HepG2 (cell line): Measurements from ENCODE around the gene STK25. TPM values are rescaled to one million over a fixed set of nuclear protein-coding genes. Genes with fewer than 3 reads are reported as not detected.

Source experiments
- ATAC-seq: fragments of 200-7000 bp; cut with Tn5 transposase; 3 replicates; pipeline ENCODE4 v1.9.1; 2020; ENCODE audit warnings: mild to moderate bottlenecking, moderate library complexity
- BruUV-seq: library from RNA; stranded (reverse); fragments of 400-500 nt; replicated peaks from 2 replicates; lab custom pipeline; 2021; lab: Mats Ljungman, UMichigan
- CTCF ChIA-PET: fragments of 300-600 bp; formaldehyde crosslinking; extraction: SDS; loops from one replicate; lab custom pipeline; 2021; ENCODE audit warnings: low total read pairs, inconsistent platforms, low intra/inter-chr PET ratio; lab: Yijun Ruan, JAX
- POLR2A ChIA-PET: fragments of 350-600 bp; sonication (Branson Sonifier 250); formaldehyde crosslinking; loops from one replicate; lab custom pipeline; 2020; ENCODE audit warnings: antibody characterized with exemption, inconsistent platforms; lab: Yijun Ruan, JAX
- DNase-seq: peaks from one replicate; pipeline ENCODE4 v3.0.0-alpha.2; 2015; ENCODE audit warnings: low spot score
- FAIRE-seq: peaks from 3 replicates; lab custom pipeline; 2011; peaks lifted over from hg19 to GRCh38; lab: Jason Lieb, UNC
- H2AFZ ChIP-seq: one replicate; pipeline ENCODE4 v1.6.1; 2011; ENCODE audit warnings: low read length, inconsistent platforms
- H3K27ac ChIP-seq: fragments of 300-600 bp; 3 replicates; pipeline ENCODE4 v1.8.0; 2011; ENCODE audit warnings: mixed run types, mild to moderate bottlenecking, mixed read lengths, low read length, inconsistent platforms; ENCODE audit not compliant: insufficient read depth; ENCODE audit errors: extremely low read length
- H3K27me3 ChIP-seq, 2 experiments: fragments of 200-600 bp in 1 of 2; 2 replicates in 1 of 2; 3 replicates in 1 of 2; pipeline versions ENCODE4 v1.6.0 to v1.8.0; 2011; ENCODE audit warnings: low read length in 2 of 2, mild to moderate bottlenecking in 2 of 2, moderate library complexity in 2 of 2, inconsistent platforms in 1 of 2; ENCODE audit not compliant: insufficient read depth in 2 of 2, control insufficient read depth in 1 of 2
- H3K36me3 ChIP-seq, 2 experiments: fragments of 200-600 bp in 1 of 2; replicated peaks in 1 of 2; 2 replicates in 1 of 2; 3 replicates in 1 of 2; pipeline versions ENCODE4 v1.5.1 to v1.8.0; 2011; ENCODE audit warnings: low read length in 2 of 2, inconsistent platforms in 1 of 2; ENCODE audit not compliant: insufficient read depth in 2 of 2, control insufficient read depth in 1 of 2
- H3K4me1 ChIP-seq: 2 replicates; pipeline ENCODE4 v1.5.1; 2012; ENCODE audit warnings: low read length, inconsistent platforms; ENCODE audit not compliant: insufficient read depth
- H3K4me2 ChIP-seq: 2 replicates; pipeline ENCODE4 v1.6.0; 2011; ENCODE audit warnings: low read depth, low read length, inconsistent platforms
- H3K4me3 ChIP-seq, 3 experiments: fragments of 200-600 bp in 1 of 3; sonication (generic), shearing (Covaris generic) in 1 of 3; replicated peaks in 1 of 3; 2 replicates each; pipeline ENCODE4 v1.5.1; 2011 to 2016; ENCODE audit warnings: low read length in 3 of 3, inconsistent platforms in 2 of 3, low read depth in 2 of 3, mild to moderate bottlenecking in 2 of 3, control low read depth in 1 of 3, mixed read lengths in 1 of 3; ENCODE audit not compliant: insufficient read depth in 1 of 3
- H3K79me2 ChIP-seq: one replicate; pipeline ENCODE4 v1.6.1; 2011; ENCODE audit warnings: low read length, inconsistent platforms; ENCODE audit not compliant: insufficient read depth
- H3K9ac ChIP-seq: 2 replicates; pipeline ENCODE4 v1.6.0; 2011; ENCODE audit warnings: mild to moderate bottlenecking, low read depth, low read length, inconsistent platforms; ENCODE audit not compliant: insufficient read depth
- H3K9me3 ChIP-seq: 2 replicates; pipeline ENCODE4 v1.5.1; 2012; ENCODE audit warnings: mild to moderate bottlenecking, low read length
- H4K20me1 ChIP-seq: 2 replicates; pipeline ENCODE4 v1.6.0; 2011; ENCODE audit warnings: inconsistent platforms, mild to moderate bottlenecking, low read length, moderate library complexity; ENCODE audit not compliant: insufficient read depth
- ARNT ChIP-seq: fragments of 450-650 bp; IDR thresholded peaks from 2 replicates; pipeline ENCODE4 v1.6.1; 2017
- BHLHE40 ChIP-seq: IDR thresholded peaks from 2 replicates; pipeline ENCODE4 v1.6.1; 2011; ENCODE audit warnings: low read length, improper control_type of control experiment
- BORCS8-MEF2B ChIP-seq: sonication (generic); formaldehyde crosslinking; IDR thresholded peaks from 2 replicates; pipeline ENCODE4 v1.8.0; 2022; ENCODE audit warnings: mild to moderate bottlenecking, missing genetic modification reagents
- CERS6 ChIP-seq: sonication (generic); formaldehyde crosslinking; IDR thresholded peaks from 2 replicates; pipeline ENCODE4 v1.5.0; 2020; ENCODE audit warnings: missing genetic modification reagents
- EEA1 ChIP-seq: sonication (generic); formaldehyde crosslinking; IDR thresholded peaks from 2 replicates; pipeline ENCODE4 v1.5.1; 2020; ENCODE audit warnings: mild to moderate bottlenecking, missing genetic modification reagents, borderline replicate concordance
- GLI4 ChIP-seq: sonication (generic); formaldehyde crosslinking; IDR thresholded peaks from 2 replicates; pipeline ENCODE4 v1.5.1; 2020; ENCODE audit warnings: missing genetic modification reagents, mild to moderate bottlenecking, moderate library complexity, borderline replicate concordance
- GPN1 ChIP-seq: sonication (generic); formaldehyde crosslinking; IDR thresholded peaks from 2 replicates; pipeline ENCODE4 v1.5.1; 2020; ENCODE audit warnings: missing genetic modification reagents, borderline replicate concordance
- HNF4A ChIP-seq: sonication (generic); formaldehyde crosslinking; IDR thresholded peaks from 2 replicates; pipeline ENCODE4 v1.4.0; 2020; ENCODE audit warnings: missing genetic modification reagents
- LCORL ChIP-seq, 2 experiments: fragments of 450-650 bp in 1 of 2; sonication (generic) in 1 of 2; formaldehyde crosslinking in 1 of 2; IDR thresholded peaks; 2 replicates each; pipeline versions ENCODE4 v1.5.0 to v1.6.1; 2017 to 2020; ENCODE audit warnings: antibody characterized with exemption in 1 of 2, missing genetic modification reagents in 1 of 2
- NFYC ChIP-seq: IDR thresholded peaks from 2 replicates; pipeline ENCODE4 v1.6.1; 2016; ENCODE audit warnings: missing genetic modification reagents, missing compliant biosample characterization
- PPARG ChIP-seq: conservative IDR thresholded peaks from 2 replicates; pipeline ENCODE4 v1.6.1; 2016; ENCODE audit warnings: missing biosample characterization, missing genetic modification reagents
- SP140L ChIP-seq: sonication (generic); formaldehyde crosslinking; IDR thresholded peaks from 2 replicates; pipeline ENCODE4 v1.4.0; 2020; ENCODE audit warnings: missing genetic modification reagents, borderline replicate concordance
- SYNCRIP ChIP-seq: fragments of 200-400 bp; formaldehyde crosslinking; IDR thresholded peaks from 2 replicates; pipeline ENCODE4 v1.6.1; 2018; ENCODE audit warnings: mild to moderate bottlenecking, low read depth, low read length; ENCODE audit not compliant: insufficient read depth
- U2AF2 ChIP-seq: fragments of 200-400 bp; formaldehyde crosslinking; IDR thresholded peaks from 2 replicates; pipeline ENCODE4 v1.6.1; 2017; ENCODE audit warnings: low read depth, mild to moderate bottlenecking, low read length
- ZEB1 ChIP-seq: IDR thresholded peaks from 2 replicates; pipeline ENCODE4 v1.6.1; 2012; ENCODE audit warnings: mild to moderate bottlenecking, low read depth, inconsistent platforms; ENCODE audit not compliant: insufficient replicate concordance
- ZNF138 ChIP-seq: sonication (generic); formaldehyde crosslinking; IDR thresholded peaks from 2 replicates; pipeline ENCODE4 v1.5.0; 2020; ENCODE audit warnings: mild to moderate bottlenecking, low read depth, missing genetic modification reagents
- ZNF160 ChIP-seq: sonication (generic); formaldehyde crosslinking; IDR thresholded peaks from 2 replicates; pipeline ENCODE4 v1.8.0; 2022; ENCODE audit warnings: mild to moderate bottlenecking, inconsistent platforms, missing genetic modification reagents
- ZNF337 ChIP-seq: sonication (generic); formaldehyde crosslinking; IDR thresholded peaks from 2 replicates; pipeline ENCODE4 v1.5.1; 2020; ENCODE audit warnings: missing genetic modification reagents, low read depth, mild to moderate bottlenecking, borderline replicate concordance
- ZNF354B ChIP-seq: sonication (generic); formaldehyde crosslinking; IDR thresholded peaks from 2 replicates; pipeline ENCODE4 v1.8.0; 2022; ENCODE audit warnings: mild to moderate bottlenecking, missing genetic modification reagents
- ZNF75D ChIP-seq: sonication (generic); formaldehyde crosslinking; IDR thresholded peaks from 2 replicates; pipeline ENCODE4 v1.8.1; 2023; ENCODE audit warnings: missing genetic modification reagents, mild to moderate bottlenecking, borderline replicate concordance
- ZNF766 ChIP-seq: sonication (generic); formaldehyde crosslinking; IDR thresholded peaks from 2 replicates; pipeline ENCODE4 v1.5.0; 2020; ENCODE audit warnings: missing genetic modification reagents, borderline replicate concordance
- ZSCAN31 ChIP-seq: sonication (generic); formaldehyde crosslinking; IDR thresholded peaks from 2 replicates; pipeline ENCODE4 v1.5.0; 2020; ENCODE audit warnings: low read depth, mild to moderate bottlenecking, missing genetic modification reagents
- WGBS: methylation state at CpG from one replicate; pipeline ENCODE4 v1.1.6; 2017; ENCODE audit warnings: low lambda C conversion rate; 5-methylcytosine and 5-hydroxymethylcytosine counted together
- in situ Hi-C: cut with HindIII; loops from 2 replicates; pipeline ENCODE4 v1.10.0; 2017; ENCODE audit warnings: low pct_unique_long_range_greater_than_20kb; ENCODE audit not compliant: extremely low pct_ligation_motif_present
- intact Hi-C: fragments of 100-400 bp; cut with micrococcal nuclease; formaldehyde crosslinking; loops from one replicate; pipeline ENCODE4 v1.10.0; 2022; ENCODE audit not compliant: unreplicated experiment
- polyA plus RNA-seq, 8 experiments: library from polyadenylated mRNA; depleted of rRNA in 3 of 8; stranded (reverse) in 7 of 8; unstranded in 1 of 8; fragments of >200 nt; fragmentation: Illumina TruSeq in 4 of 8; extraction: Trizol in 4 of 8; gene quantifications; 2 replicates each; pipeline versions ENCODE4 v1.2.1 to v1.2.3, GENCODE V29; 2011 to 2016; ENCODE audit warnings: low read depth in 4 of 8, missing spikeins in 1 of 8, mixed read lengths in 1 of 8; ENCODE audit not compliant: insufficient read depth in 1 of 8
- total RNA-seq, 5 experiments: library from RNA; depleted of rRNA; stranded (reverse); fragments of >200 nt; fragmentation: Illumina TruSeq; extraction: Trizol; gene quantifications; 2 replicates each; pipeline ENCODE4 v1.2.3, GENCODE V29; 2016; ENCODE audit warnings: low read depth in 1 of 5
- TF ChIP-seq, protein P1 (sequence below): sonication (generic); formaldehyde crosslinking; IDR thresholded peaks from 2 replicates; pipeline ENCODE4 v1.4.0; 2020; ENCODE audit warnings: missing genetic modification reagents

Gene STK25
- total and polyA plus RNA-seq, 2 of the 13 experiments (the other 11 are each of a cell fraction or from before 2014, with no cell fraction given), result 177 to 481 TPM

DNA sequence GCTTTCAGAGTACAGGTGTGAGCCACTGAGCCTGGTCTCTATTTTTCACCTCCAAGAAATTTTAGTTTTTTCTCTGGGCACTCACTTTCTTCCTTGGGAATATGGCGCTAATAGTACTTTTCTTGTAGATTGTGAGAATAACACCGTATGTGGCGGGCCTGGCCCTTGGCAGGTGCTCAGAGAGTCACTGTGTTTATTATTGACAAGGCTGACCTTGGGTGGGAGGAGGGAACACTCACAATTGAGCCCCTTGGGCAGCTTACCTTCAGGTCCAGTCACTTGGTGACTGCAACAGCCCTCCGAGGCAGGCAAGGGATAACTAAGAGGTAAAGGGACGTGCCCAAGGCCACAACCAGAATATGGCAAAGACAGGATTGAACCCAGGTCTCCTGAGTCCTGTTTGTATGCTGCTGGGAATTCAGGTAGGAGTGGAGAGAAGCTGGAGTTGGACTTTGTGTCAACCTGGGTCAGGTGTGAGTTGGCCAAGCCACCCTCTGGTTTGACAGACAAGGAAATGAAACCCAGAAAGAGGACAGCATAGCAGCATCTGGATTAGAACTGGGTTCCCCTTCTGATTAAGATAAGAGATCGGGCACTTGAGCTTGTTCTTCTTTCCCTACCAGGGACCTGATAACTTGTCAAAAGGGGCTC, 2.8 kb upstream of the STK25 start:
- 75% methylated on average over 6 of the region's 6 CpGs for WGBS
- intact Hi-C loops (no loop called here), in situ Hi-C loops (no loop called here)
- DNase-seq (no peak), FAIRE-seq (no peak), ATAC-seq (no peak)
- ChIA-PET POLR2A (interaction anchor here (1.0 to 1.4 kb wide), 2 partner anchors 10 to 15 kb away, joined by 3 read pairs; no protein-coding TSS in a partner anchor), CTCF (no interaction called here)
- Histone ChIP-seq H3K4me2 (peak overlapping the region; percentile 23), H3K9me3 (no peaks in the 10 kb centered on the region), H2AFZ (no peak overlapping the region), H3K27ac (no peak overlapping the region), H3K79me2 (peaks cover 18% of the 10 kb centered on the region), H3K4me3 (no peak overlapping the region), H3K4me1 (peaks cover 58% of the 10 kb centered on the region), H3K27me3 (no peaks in the 10 kb centered on the region), H4K20me1 (peaks cover 10% of the 10 kb centered on the region; the same call in 1 of the 2 replicates), H3K9ac (no peak overlapping the region), H3K36me3 (no peaks in the 10 kb centered on the region)
- TSS peak; percentile 51 for BruUV-seq
- TF ChIP-seq ARNT (no peak), ZSCAN31 (peak; percentile 27; the same call in 1 of the 2 replicates), BHLHE40 (no peak), EEA1 (no peak), U2AF2 (no peak), ZNF766 (CRISPR knock-in tag) (no peak), ZNF337 (CRISPR knock-in tag) (no peak), LCORL (IDR thresholded peaks at IDR 0.05) (no peak), LCORL (CRISPR knock-in tag; IDR thresholded peaks at IDR 0.05) (no peak), SP140L (no peak), PPARG (CRISPR knock-in tag) (no peak), GPN1 (CRISPR knock-in tag) (no peak), CERS6 (CRISPR knock-in tag) (no peak), SYNCRIP (no peak), NFYC (no peak), BORCS8-MEF2B (no peak), ZNF138 (no peak), ZNF354B (CRISPR knock-in tag) (no peak), HNF4A (peak; percentile 24; the same call in 1 of the 2 replicates), ZEB1 (peak; percentile 67), ZNF75D (CRISPR knock-in tag) (no peak), ZNF160 (CRISPR knock-in tag) (no peak), GLI4 (no peak)
- TF ChIP-seq, protein P1, sequence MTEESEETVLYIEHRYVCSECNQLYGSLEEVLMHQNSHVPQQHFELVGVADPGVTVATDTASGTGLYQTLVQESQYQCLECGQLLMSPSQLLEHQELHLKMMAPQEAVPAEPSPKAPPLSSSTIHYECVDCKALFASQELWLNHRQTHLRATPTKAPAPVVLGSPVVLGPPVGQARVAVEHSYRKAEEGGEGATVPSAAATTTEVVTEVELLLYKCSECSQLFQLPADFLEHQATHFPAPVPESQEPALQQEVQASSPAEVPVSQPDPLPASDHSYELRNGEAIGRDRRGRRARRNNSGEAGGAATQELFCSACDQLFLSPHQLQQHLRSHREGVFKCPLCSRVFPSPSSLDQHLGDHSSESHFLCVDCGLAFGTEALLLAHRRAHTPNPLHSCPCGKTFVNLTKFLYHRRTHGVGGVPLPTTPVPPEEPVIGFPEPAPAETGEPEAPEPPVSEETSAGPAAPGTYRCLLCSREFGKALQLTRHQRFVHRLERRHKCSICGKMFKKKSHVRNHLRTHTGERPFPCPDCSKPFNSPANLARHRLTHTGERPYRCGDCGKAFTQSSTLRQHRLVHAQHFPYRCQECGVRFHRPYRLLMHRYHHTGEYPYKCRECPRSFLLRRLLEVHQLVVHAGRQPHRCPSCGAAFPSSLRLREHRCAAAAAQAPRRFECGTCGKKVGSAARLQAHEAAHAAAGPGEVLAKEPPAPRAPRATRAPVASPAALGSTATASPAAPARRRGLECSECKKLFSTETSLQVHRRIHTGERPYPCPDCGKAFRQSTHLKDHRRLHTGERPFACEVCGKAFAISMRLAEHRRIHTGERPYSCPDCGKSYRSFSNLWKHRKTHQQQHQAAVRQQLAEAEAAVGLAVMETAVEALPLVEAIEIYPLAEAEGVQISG (CRISPR knock-in tag), result no peak
